ENCODE measurements around the gene ILF3. TPM values are rescaled to one million over a fixed set of nuclear protein-coding genes. Genes with fewer than 3 reads are reported as not detected.

Gene ILF3
- total and polyA plus RNA-seq, 2 of the 13 experiments (the other 11 are each of a cell fraction or from before 2014, with no cell fraction given), result 120 to 173 TPM

DNA sequence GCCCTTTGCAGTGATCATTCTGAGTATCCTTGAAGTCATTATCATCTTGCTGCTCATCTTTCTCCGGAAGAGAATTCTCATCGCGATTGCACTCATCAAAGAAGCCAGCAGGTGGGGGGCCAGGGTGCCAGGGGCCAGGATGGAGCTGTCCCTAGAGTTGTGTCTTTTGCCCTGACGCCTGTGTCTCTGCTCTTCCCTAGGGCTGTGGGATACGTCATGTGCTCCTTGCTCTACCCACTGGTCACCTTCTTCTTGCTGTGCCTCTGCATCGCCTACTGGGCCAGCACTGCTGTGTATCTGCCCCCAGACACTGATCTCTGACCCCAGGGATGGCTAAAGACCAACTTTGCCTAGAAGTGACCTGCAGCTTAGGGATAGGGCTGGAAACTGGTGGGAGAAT lies 19.2 kb upstream of the ILF3 start (continued):
- TF ChIP-seq HNF4A (CRISPR knock-in tag; IDR thresholded peaks at IDR 0.05) (0 out of 2 replicates have a peak, but pooled peaks have one; percentile 12), RELA (CRISPR knock-in tag; IDR thresholded peaks at IDR 0.05) (no peak)

DNA sequence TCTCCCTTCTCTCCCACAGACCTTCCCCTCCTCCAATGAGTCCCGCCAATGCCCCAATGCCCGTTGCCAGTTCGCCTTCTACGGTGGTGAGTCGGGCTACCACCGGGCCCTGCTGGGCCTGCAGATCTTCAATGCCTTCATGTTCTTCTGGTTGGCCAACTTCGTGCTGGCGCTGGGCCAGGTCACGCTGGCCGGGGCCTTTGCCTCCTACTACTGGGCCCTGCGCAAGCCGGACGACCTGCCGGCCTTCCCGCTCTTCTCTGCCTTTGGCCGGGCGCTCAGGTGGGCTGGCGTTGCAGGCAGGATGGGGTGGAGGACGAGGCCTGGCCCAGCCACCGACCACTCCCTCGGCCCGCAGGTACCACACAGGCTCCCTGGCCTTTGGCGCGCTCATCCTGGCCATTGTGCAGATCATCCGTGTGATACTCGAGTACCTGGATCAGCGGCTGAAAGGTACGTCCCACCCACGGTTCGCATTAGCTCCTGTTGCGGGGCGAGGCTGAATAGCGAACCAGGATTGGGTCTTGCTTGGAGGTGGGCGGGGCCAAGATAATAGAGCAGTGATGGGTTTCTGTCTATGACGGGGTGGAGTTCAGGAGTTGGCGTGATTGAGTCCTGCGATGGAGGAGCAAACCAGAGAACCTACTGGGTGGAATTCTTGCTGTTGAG lies 17.7 kb upstream of the ILF3 start:
- in situ Hi-C loops (cut with HindIII; ENCODE audit: extremely low pct_ligation_motif_present, low pct_unique_long_range_greater_than_20kb) (no loop called here), intact Hi-C loops (cut with micrococcal nuclease; ENCODE audit: unreplicated experiment) (no loop called here)
- no peak for FAIRE-seq
- Histone ChIP-seq H2AFZ (ENCODE audit: low read length) (no peak overlapping the region), H3K4me3 (replicated peaks in 1 of 3; ENCODE audit: insufficient read depth in 1 of 3, low read depth in 2 of 3, low read length in 3 of 3) (no peak overlapping the region), H3K36me3 (replicated peaks in 1 of 2; ENCODE audit: control insufficient read depth in 1 of 2, insufficient read depth in 2 of 2, low read length in 2 of 2) (no peaks in the 10 kb centered on the region), H3K4me1 (ENCODE audit: insufficient read depth, low read length) (peaks cover 48% of the 10 kb centered on the region), H3K4me2 (ENCODE audit: low read depth, low read length) (no peak overlapping the region), H3K27me3 (ENCODE audit: control insufficient read depth in 1 of 2, insufficient read depth in 2 of 2, low read length in 2 of 2) (no peaks in the 10 kb centered on the region), H3K9me3 (ENCODE audit: low read length) (no peaks in the 10 kb centered on the region), H4K20me1 (ENCODE audit: insufficient read depth, low read length) (no peaks in the 10 kb centered on the region), H3K9ac (ENCODE audit: insufficient read depth, low read depth, low read length) (no peak overlapping the region), H3K79me2 (ENCODE audit: insufficient read depth, low read length) (no peaks in the 10 kb centered on the region), H3K27ac (ENCODE audit: extremely low read length, insufficient read depth, low read length) (no peak overlapping the region)
- ChIA-PET POLR2A (no interaction called here), CTCF (ENCODE audit: low intra/inter-chr PET ratio, low total read pairs) (no interaction called here)
- no peak for ATAC-seq
- WGBS (ENCODE audit: low lambda C conversion rate), result 96% methylated on average over 37 of the region's 37 CpGs
- DNase-seq (ENCODE audit: low spot score), result no peak
- no TSS peak for BruUV-seq (replicated peaks)
- no peak for TF ChIP-seq FLYWCH1 (CRISPR knock-in tag; IDR thresholded peaks at IDR 0.05)
- no peak for TF ChIP-seq PAWR (CRISPR knock-in tag; IDR thresholded peaks at IDR 0.05; ENCODE audit: borderline replicate concordance)
- TF ChIP-seq ZNF549 (CRISPR knock-in tag; IDR thresholded peaks at IDR 0.05), result no peak
- TF ChIP-seq SNAPC2 (CRISPR knock-in tag; IDR thresholded peaks at IDR 0.05), result no peak
- no peak for TF ChIP-seq TFE3 (CRISPR knock-in tag; IDR thresholded peaks at IDR 0.05)
- TF ChIP-seq, protein P1, sequence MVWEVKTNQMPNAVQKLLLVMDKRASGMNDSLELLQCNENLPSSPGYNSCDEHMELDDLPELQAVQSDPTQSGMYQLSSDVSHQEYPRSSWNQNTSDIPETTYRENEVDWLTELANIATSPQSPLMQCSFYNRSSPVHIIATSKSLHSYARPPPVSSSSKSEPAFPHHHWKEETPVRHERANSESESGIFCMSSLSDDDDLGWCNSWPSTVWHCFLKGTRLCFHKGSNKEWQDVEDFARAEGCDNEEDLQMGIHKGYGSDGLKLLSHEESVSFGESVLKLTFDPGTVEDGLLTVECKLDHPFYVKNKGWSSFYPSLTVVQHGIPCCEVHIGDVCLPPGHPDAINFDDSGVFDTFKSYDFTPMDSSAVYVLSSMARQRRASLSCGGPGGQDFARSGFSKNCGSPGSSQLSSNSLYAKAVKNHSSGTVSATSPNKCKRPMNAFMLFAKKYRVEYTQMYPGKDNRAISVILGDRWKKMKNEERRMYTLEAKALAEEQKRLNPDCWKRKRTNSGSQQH (CRISPR knock-in tag; IDR thresholded peaks at IDR 0.05; ENCODE audit: low read depth), result no peak
- no peak for TF ChIP-seq ZNF282 (IDR thresholded peaks at IDR 0.05; ENCODE audit: partially characterized antibody)
- no peak for TF ChIP-seq ZBTB10 (CRISPR knock-in tag; IDR thresholded peaks at IDR 0.05; ENCODE audit: borderline replicate concordance)
- no peak for TF ChIP-seq ZFYVE20 (CRISPR knock-in tag; IDR thresholded peaks at IDR 0.05; ENCODE audit: borderline replicate concordance, low read depth)
- no peak for TF ChIP-seq ZMYM4 (CRISPR knock-in tag; IDR thresholded peaks at IDR 0.05)
- TF ChIP-seq ZNF124 (CRISPR knock-in tag; IDR thresholded peaks at IDR 0.05), result no peak
- no peak for TF ChIP-seq ZNF749 (CRISPR knock-in tag; IDR thresholded peaks at IDR 0.05; ENCODE audit: borderline replicate concordance)
- no peak for TF ChIP-seq CENPT (CRISPR knock-in tag; IDR thresholded peaks at IDR 0.05; ENCODE audit: low read depth)
- TF ChIP-seq ZNF280B (CRISPR knock-in tag; IDR thresholded peaks at IDR 0.05; ENCODE audit: borderline replicate concordance), result no peak

Data from HepG2 (cell line).